Measurements from ENCODE around the gene PRRT3. TPM values are rescaled to one million over a fixed set of nuclear protein-coding genes. Genes with fewer than 3 reads are reported as not detected.

Gene PRRT3
- total RNA-seq, 1 experiment from 2014 or later: 19.5 TPM

- no peak overlapping the region for H2BK20ac ChIP-seq (ENCODE audit: low read depth, low read length, poor library complexity, severe bottlenecking)
- no peak overlapping the region for H3K27ac ChIP-seq (ENCODE audit: insufficient read length, low read depth, low read length)
- H3K14ac ChIP-seq (ENCODE audit: insufficient read depth, low read length): no peak overlapping the region
- no peaks in the 10 kb centered on the region for H4K20me1 ChIP-seq (ENCODE audit: control insufficient read depth, insufficient read depth, insufficient read length)
- Mint-ChIP-seq H3K4me3 (peak overlapping the region; percentile 47 to 72), H3K4me1 (0 out of 4 replicates have a peak, but pooled peaks cover 0 to 6% of the 10 kb centered on the region in 2 experiments), H3K36me3 (ENCODE audit: insufficient read depth in 1 of 3, low read depth in 3 of 3) (peaks cover 5 to 26% (median 19%) of the 10 kb centered on the region in 3 experiments; a peak in 6 of 7 replicates), H3K27ac (no peak overlapping the region), H3K9me3 (peaks cover 0 to 2% of the 10 kb centered on the region in 2 experiments; a peak in 1 of 5 replicates), H3K27me3 (ENCODE audit: low read depth) (peaks cover 9% of the 10 kb centered on the region)
- H4K91ac ChIP-seq (ENCODE audit: insufficient read length, low read depth, low read length): no peak overlapping the region
- no peak overlapping the region for H3K4me2 ChIP-seq (ENCODE audit: insufficient read depth, insufficient read length, low read length)
- H3K56ac ChIP-seq (ENCODE audit: insufficient read length, low read depth, low read length): no peak overlapping the region
- no peak overlapping the region for H2AFZ ChIP-seq (ENCODE audit: low read length)
- no peak overlapping the region for H2BK15ac ChIP-seq (ENCODE audit: low read depth, low read length)
- H3K23me2 ChIP-seq (ENCODE audit: insufficient read length, low read depth, low read length, poor library complexity, severe bottlenecking): peaks cover 14% of the 10 kb centered on the region
- no peak overlapping the region for H2BK12ac ChIP-seq (ENCODE audit: insufficient read length, low read depth, low read length)
- H4K8ac ChIP-seq (replicated peaks; ENCODE audit: insufficient read length, low read depth, low read length): no peak overlapping the region
- TF ChIP-seq, protein P1, sequence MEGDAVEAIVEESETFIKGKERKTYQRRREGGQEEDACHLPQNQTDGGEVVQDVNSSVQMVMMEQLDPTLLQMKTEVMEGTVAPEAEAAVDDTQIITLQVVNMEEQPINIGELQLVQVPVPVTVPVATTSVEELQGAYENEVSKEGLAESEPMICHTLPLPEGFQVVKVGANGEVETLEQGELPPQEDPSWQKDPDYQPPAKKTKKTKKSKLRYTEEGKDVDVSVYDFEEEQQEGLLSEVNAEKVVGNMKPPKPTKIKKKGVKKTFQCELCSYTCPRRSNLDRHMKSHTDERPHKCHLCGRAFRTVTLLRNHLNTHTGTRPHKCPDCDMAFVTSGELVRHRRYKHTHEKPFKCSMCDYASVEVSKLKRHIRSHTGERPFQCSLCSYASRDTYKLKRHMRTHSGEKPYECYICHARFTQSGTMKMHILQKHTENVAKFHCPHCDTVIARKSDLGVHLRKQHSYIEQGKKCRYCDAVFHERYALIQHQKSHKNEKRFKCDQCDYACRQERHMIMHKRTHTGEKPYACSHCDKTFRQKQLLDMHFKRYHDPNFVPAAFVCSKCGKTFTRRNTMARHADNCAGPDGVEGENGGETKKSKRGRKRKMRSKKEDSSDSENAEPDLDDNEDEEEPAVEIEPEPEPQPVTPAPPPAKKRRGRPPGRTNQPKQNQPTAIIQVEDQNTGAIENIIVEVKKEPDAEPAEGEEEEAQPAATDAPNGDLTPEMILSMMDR (conservative IDR thresholded peaks at IDR 0.05): no peak
- H3K4me1 ChIP-seq (ENCODE audit: insufficient read depth, low read length): no peaks in the 10 kb centered on the region
- no peaks in the 10 kb centered on the region for H3K79me1 ChIP-seq (ENCODE audit: insufficient read depth, low read depth, low read length, poor library complexity, severe bottlenecking)
- WGBS (ENCODE audit: extremely low coverage, insufficient read length, low lambda C conversion rate): no CpG with 5 or more reads among the region's 10 CpGs
- no peaks in the 10 kb centered on the region for H3K27me3 ChIP-seq (ENCODE audit: insufficient read depth, low read length)
- no peak overlapping the region for H3T11ph ChIP-seq (ENCODE audit: low read length)
- no peaks in the 10 kb centered on the region for H3K9me3 ChIP-seq (ENCODE audit: control insufficient read depth, low read depth, low read length)
- H2BK120ac ChIP-seq (ENCODE audit: low read depth, low read length, poor library complexity, severe bottlenecking): no peak overlapping the region
- no peak overlapping the region for H4K5ac ChIP-seq (ENCODE audit: insufficient read length, low read depth, low read length)
- no peak overlapping the region for H3K9ac ChIP-seq (ENCODE audit: extremely low read depth, insufficient read length, low read length)
- H3K4ac ChIP-seq (ENCODE audit: low read depth, low read length): no peak overlapping the region
- no peak overlapping the region for H2AK5ac ChIP-seq (ENCODE audit: insufficient read length, low read length)
- DNase-seq: no peak
- H3K79me2 ChIP-seq (ENCODE audit: insufficient read depth, low read length): no peaks in the 10 kb centered on the region
- H2BK5ac ChIP-seq (ENCODE audit: insufficient read length, low read length): no peak overlapping the region
- H3K18ac ChIP-seq (ENCODE audit: insufficient read length, low read depth, low read length): no peak overlapping the region
- no peak overlapping the region for H3K23ac ChIP-seq (ENCODE audit: insufficient read length, low read depth, low read length)
These were observed 6.8 kb downstream of the PRRT3 start for GRCh38 chr3:9945358-9945757.

Measured in H9 (cell line).